C4-2B (cell line): Measurements from ENCODE around the gene ANKMY1.

Source experiments
- H3K27ac ChIP-seq: fragments of 450-650 bp; 2 replicates; pipeline ENCODE4 v1.5.1; 2017
- CTCF ChIP-seq: fragments of 450-650 bp; conservative IDR thresholded peaks from 2 replicates; pipeline ENCODE4 v1.5.1; 2017; ENCODE audit warnings: mild to moderate bottlenecking
- ZFX ChIP-seq: fragments of 450-650 bp; IDR thresholded peaks from 2 replicates; pipeline ENCODE4 v1.6.1; 2017

ANKMY1 gene

GRCh38 chr2:240603081-240603835 lies 45.5 kb upstream of the ANKMY1 start:
- no peak for TF ChIP-seq ZFX
- no peak for TF ChIP-seq CTCF
- H3K27ac ChIP-seq: no peak overlapping the region

- TF ChIP-seq CTCF (no peak), ZFX (no peak)
Observed at GRCh38 chr2:240602266-240603050, 44.7 kb upstream of the ANKMY1 start.

GRCh38 chr2:240601831-240602160 lies 44.0 kb upstream of the ANKMY1 start:
- TF ChIP-seq ZFX (no peak), CTCF (no peak)
- no peak overlapping the region for H3K27ac ChIP-seq

More at GRCh38 chr2:240602266-240603050, 44.7 kb upstream of the ANKMY1 start:
- H3K27ac ChIP-seq: no peak overlapping the region

- no peak overlapping the region for H3K27ac ChIP-seq
- TF ChIP-seq ZFX (no peak), CTCF (no peak)
Observed at GRCh38 chr2:240601061-240601830, 43.5 kb upstream of the ANKMY1 start.

GRCh38 chr2:240600451-240600961 lies 42.7 kb upstream of the ANKMY1 start:
- H3K27ac ChIP-seq: no peak overlapping the region

GRCh38 chr2:240599141-240599583 lies 41.4 kb upstream of the ANKMY1 start:
- no peak overlapping the region for H3K27ac ChIP-seq
- TF ChIP-seq ZFX: no peak
- no peak for TF ChIP-seq CTCF

More at GRCh38 chr2:240600451-240600961, 42.7 kb upstream of the ANKMY1 start:
- TF ChIP-seq CTCF (no peak), ZFX (no peak)
